Gastroesophageal sphincter (tissue), 3 donors: ENCODE data around the gene KIAA1217.

Experiments used
- EP300 ChIP-seq: sonication (generic); formaldehyde crosslinking; IDR thresholded peaks from one replicate; pipeline ENCODE4 v1.6.1; 2017; ENCODE audit warnings: antibody characterized with exemption, mild to moderate bottlenecking
- POLR2A ChIP-seq, 2 donors: fragments of 450-650 bp; IDR thresholded peaks; one replicate each; pipeline ENCODE4 v1.6.1; 2017; ENCODE audit warnings: antibody characterized with exemption in 2 of 2, mild to moderate bottlenecking in 2 of 2, moderate library complexity in 1 of 2
- TF ChIP-seq, protein P1 (sequence below), 4 experiments: fragments of 200-600 bp in 2 of 4; fragments of 450-650 bp in 2 of 4; sonication (generic) in 1 of 4; IDR thresholded peaks; one replicate each; pipeline ENCODE4 v1.5.1; 2017 to 2019; ENCODE audit warnings: antibody characterized with exemption in 4 of 4, mild to moderate bottlenecking in 2 of 4, moderate library complexity in 2 of 4

GRCh38 chr10:24414597-24414996, 205.7 kb downstream of the KIAA1217 start:
- TF ChIP-seq, protein P1, sequence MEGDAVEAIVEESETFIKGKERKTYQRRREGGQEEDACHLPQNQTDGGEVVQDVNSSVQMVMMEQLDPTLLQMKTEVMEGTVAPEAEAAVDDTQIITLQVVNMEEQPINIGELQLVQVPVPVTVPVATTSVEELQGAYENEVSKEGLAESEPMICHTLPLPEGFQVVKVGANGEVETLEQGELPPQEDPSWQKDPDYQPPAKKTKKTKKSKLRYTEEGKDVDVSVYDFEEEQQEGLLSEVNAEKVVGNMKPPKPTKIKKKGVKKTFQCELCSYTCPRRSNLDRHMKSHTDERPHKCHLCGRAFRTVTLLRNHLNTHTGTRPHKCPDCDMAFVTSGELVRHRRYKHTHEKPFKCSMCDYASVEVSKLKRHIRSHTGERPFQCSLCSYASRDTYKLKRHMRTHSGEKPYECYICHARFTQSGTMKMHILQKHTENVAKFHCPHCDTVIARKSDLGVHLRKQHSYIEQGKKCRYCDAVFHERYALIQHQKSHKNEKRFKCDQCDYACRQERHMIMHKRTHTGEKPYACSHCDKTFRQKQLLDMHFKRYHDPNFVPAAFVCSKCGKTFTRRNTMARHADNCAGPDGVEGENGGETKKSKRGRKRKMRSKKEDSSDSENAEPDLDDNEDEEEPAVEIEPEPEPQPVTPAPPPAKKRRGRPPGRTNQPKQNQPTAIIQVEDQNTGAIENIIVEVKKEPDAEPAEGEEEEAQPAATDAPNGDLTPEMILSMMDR (IDR thresholded peaks at IDR 0.05) = no peak
- TF ChIP-seq POLR2A (IDR thresholded peaks at IDR 0.05) (no peak), EP300 (no peak)
